Astrocyte of the hippocampus (primary cell): ENCODE measurements around the gene TAGAP.
A peak's percentile ranks its signal among the peaks of the same experiment; 100 is the strongest.
"Not testable (repeated sequence)": the region's sequence is repeated elsewhere in the genome, so short reads cannot be mapped to it uniquely, and the experiment has no call there.

Source experiments
- DNase-seq: peaks from one replicate; pipeline ENCODE4 v3.0.0; 2011; ENCODE audit warnings: low read depth, low spot score

TAGAP gene

DNA sequence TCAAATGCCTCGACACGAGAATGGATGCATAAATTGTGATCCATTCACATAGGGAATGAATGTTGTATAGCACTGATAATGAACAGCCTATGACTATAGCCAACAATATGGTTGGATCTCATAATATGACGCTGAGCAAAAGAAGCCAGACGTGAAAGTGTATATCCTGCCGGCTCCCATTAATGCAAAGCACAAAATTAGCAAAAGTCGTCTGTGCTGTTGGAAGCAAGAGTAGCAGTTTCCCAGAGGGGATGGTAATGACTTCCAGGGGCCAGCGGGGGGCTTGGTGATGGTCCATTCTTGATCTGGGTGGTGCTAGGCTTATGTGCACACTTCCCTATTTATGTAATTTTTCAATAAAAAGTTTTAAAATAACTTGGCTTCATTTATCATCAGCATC lies 1.0 kb upstream of the TAGAP start:
- no peak for DNase-seq

DNA sequence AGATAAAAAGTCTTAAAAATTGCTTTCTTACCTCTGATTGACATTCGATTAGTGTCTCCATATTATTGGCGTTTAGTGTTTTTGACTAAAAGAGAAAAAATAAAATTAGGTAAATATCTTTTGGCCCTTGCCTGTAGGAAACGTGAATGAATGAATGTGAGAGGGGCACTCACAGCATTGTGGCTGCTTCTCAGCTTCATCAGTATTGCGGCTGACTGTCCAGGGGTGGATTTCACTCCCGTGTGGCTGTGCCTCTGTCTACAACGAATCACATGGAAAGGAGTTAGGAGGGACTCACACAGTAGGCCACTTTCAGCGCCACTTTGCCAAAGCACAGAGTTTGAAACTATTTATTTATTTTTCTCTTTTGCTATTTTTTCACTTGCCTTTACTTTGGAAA lies 844 bp downstream of the TAGAP start:
- DNase-seq: no peak

GRCh38 chr6:159043251-159043650 lies 1.5 kb downstream of the TAGAP start:
- DNase-seq: peak; percentile 9

DNA sequence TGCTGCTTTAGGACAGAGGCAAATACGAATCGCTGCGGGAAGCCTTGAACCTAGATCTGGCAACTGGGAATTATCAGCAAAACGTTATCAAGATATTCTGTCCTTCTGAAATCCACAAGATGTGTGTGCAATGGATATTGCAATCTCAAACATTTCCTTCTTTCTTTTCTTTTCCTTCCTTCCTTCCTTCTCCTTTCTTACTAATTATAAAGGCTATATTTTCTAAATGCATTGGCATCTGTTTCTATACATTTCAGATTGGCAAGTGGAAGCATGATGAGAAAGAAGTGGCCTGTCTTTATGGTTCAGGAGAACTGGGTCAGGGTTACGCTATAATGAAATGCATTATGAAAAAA lies 2.0 kb downstream of the TAGAP start:
- DNase-seq: no peak

- peak; percentile 74 for DNase-seq
Observed at GRCh38 chr6:159042003-159042825, 2.6 kb downstream of the TAGAP start.

DNA sequence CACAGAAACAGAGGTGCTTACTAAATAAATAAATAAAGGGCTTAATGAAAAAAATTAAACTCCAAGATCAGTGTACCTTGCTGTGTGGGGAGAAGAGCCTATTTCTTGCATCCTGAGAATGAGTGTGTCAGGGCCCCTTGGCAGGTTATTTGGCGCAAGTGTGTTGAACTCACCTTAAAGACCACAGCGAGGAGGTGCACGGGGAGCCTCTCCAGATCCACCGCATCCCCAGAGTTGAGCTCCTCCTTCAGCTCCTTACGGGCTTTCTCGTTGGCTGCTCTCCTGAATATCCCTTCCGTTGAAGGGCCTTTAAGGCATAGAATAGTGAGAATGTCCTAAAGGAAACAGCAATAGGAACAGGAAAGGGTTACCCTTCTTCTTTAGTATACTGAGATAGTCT lies 3.6 kb downstream of the TAGAP start:
- no peak for DNase-seq

GRCh38 chr6:159039885-159040258 lies 4.9 kb downstream of the TAGAP start:
- no peak for DNase-seq

- DNase-seq: peak; percentile 37
Observed at GRCh38 chr6:159038914-159039884, 5.6 kb downstream of the TAGAP start.

GRCh38 chr6:159038318-159038717 lies 6.5 kb downstream of the TAGAP start:
- not testable (repeated sequence) for DNase-seq

- DNase-seq: no peak
Observed at GRCh38 chr6:159037756-159038290, 7.0 kb downstream of the TAGAP start.

DNA sequence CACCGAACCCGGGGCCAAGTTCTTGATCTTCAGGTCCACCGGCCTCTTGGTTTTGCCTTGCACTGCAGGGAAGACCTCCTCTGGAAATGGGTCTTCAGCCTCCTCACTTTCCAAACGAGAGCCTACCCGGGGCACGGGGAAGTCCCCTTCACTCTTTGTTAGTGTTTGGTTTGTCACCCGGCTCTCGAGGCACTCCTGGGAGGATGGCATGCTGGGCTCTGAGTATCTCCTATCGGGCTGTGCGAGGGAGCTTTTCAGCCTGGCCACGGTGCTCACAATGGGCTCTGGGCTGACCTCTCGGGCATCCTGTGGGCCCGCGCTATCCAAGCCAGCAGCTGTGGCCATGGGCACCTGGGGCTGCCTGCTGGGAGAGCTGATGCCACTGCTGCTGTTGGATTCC lies 8.1 kb downstream of the TAGAP start:
- no peak for DNase-seq

GRCh38 chr6:159035891-159036290 lies 8.9 kb downstream of the TAGAP start:
- DNase-seq: no peak

GRCh38 chr6:159033160-159034049 lies 11.4 kb downstream of the TAGAP start:
- DNase-seq: no peak

- no peak for DNase-seq
Observed at GRCh38 chr6:159031846-159032245, 12.9 kb downstream of the TAGAP start.

GRCh38 chr6:159030168-159030567 lies 14.6 kb downstream of the TAGAP start:
- no peak for DNase-seq

- DNase-seq: not testable (repeated sequence)
Observed at GRCh38 chr6:159025224-159025623, 19.6 kb downstream of the TAGAP start.

- DNase-seq: no peak
Observed at GRCh38 chr6:159023893-159024292, 20.9 kb downstream of the TAGAP start.

GRCh38 chr6:159020011-159020410 lies 24.8 kb downstream of the TAGAP start:
- DNase-seq: no peak

- no peak for DNase-seq
Observed at GRCh38 chr6:159017757-159018559, 26.8 kb downstream of the TAGAP start.

- DNase-seq: no peak
Observed at GRCh38 chr6:159014406-159014805, 30.4 kb downstream of the TAGAP start.

GRCh38 chr6:159013229-159013628 lies 31.6 kb downstream of the TAGAP start:
- DNase-seq: peak; percentile 54
